GM12864 (cell line): Measurements from ENCODE around the gene AP1M2.

Source experiments
- DNase-seq: peaks from one replicate; pipeline ENCODE4 v3.0.0-alpha.2; 2011; ENCODE audit warnings: low read depth
- H3K4me3 ChIP-seq: 2 replicates; pipeline ENCODE4 v1.5.1; 2011; ENCODE audit warnings: mild to moderate bottlenecking, low read depth, low read length, control low read depth
- TF ChIP-seq, protein P1 (sequence below): IDR thresholded peaks from 2 replicates; pipeline ENCODE4 v1.5.1; 2011; ENCODE audit warnings: low read depth, mild to moderate bottlenecking, moderate library complexity, low read length, control low read depth, inconsistent platforms; ENCODE audit errors: missing control alignments

Gene AP1M2

DNA sequence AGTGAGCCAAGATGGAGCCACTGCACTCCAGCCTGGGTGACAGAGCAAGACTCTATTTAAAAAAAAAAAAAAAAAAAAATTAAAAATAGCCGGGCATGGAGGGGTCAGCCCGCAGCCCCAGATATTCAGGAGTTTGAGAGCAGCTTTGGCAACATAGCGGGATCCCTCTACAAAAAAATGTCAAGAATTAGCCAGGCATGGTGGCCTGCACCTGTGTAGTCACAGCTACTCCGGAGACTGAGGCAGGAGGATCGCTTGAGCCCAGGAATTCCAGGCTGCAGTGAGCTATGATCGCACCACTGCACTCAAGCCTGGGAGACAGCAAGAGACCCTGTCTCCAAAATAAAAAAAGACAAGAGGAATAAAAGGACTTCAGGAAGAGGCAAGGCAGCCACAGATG, 716 bp downstream of the AP1M2 start:
- TF ChIP-seq, protein P1, sequence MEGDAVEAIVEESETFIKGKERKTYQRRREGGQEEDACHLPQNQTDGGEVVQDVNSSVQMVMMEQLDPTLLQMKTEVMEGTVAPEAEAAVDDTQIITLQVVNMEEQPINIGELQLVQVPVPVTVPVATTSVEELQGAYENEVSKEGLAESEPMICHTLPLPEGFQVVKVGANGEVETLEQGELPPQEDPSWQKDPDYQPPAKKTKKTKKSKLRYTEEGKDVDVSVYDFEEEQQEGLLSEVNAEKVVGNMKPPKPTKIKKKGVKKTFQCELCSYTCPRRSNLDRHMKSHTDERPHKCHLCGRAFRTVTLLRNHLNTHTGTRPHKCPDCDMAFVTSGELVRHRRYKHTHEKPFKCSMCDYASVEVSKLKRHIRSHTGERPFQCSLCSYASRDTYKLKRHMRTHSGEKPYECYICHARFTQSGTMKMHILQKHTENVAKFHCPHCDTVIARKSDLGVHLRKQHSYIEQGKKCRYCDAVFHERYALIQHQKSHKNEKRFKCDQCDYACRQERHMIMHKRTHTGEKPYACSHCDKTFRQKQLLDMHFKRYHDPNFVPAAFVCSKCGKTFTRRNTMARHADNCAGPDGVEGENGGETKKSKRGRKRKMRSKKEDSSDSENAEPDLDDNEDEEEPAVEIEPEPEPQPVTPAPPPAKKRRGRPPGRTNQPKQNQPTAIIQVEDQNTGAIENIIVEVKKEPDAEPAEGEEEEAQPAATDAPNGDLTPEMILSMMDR: no peak
- no peak overlapping the region for H3K4me3 ChIP-seq
- no peak for DNase-seq

DNA sequence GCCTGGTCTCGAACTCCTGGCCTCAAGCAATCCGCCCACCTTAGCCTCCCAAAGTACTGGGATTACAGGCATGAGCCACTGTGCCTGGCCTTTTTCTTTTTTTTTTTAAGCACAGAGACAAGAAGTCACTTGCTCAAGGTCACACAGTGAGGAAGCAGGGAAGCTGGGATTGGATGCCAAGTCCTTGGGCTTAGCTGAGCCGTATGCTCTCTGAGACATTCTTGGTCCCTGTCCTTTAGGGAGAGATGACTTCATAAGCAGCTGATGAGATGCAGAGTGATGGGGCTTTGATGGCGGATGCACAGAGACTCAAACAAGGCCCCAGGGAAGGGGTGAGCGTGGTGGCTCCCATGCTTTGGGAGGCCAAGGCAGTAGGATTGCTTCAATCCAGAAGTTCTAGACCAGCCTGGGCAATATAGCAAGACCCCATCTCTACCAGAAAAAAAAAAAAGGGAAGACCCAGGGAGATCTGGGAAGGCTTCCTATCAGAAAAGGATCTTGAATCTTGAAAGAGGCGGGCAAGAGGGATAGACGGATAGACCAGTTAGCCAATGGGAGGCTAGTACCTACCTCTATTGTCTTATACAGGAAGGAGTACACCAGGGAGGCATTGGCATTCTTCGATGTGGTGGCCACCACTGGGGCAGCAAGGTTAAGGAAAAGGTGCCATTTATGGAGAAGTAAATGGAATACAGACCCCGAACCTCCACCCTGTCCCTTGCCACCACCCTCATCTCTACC, 3.9 kb downstream of the AP1M2 start:
- no peak for DNase-seq
- H3K4me3 ChIP-seq: no peak overlapping the region
- TF ChIP-seq, protein P1: no peak

DNA sequence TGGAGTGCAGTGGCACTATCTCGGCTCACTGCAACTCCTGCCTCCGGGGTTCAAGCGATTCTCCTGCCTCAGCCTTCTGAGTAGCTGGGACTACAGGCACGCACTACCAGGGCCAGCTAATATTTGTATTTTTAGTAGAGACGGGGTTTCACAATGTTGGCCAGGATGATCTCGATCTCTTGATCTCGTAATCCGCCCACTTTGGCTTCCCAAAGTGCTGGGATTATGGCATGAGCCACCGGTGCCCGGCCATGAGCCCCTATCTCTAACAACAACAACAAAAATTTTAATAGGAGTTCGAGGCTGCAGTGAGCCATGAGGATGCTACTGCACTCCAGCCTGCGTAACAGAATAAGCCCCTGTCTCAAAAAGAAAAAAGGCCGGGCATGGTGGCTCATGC, 5.0 kb downstream of the AP1M2 start:
- TF ChIP-seq, protein P1: no peak
- H3K4me3 ChIP-seq: no peak overlapping the region
- DNase-seq: no peak

DNA sequence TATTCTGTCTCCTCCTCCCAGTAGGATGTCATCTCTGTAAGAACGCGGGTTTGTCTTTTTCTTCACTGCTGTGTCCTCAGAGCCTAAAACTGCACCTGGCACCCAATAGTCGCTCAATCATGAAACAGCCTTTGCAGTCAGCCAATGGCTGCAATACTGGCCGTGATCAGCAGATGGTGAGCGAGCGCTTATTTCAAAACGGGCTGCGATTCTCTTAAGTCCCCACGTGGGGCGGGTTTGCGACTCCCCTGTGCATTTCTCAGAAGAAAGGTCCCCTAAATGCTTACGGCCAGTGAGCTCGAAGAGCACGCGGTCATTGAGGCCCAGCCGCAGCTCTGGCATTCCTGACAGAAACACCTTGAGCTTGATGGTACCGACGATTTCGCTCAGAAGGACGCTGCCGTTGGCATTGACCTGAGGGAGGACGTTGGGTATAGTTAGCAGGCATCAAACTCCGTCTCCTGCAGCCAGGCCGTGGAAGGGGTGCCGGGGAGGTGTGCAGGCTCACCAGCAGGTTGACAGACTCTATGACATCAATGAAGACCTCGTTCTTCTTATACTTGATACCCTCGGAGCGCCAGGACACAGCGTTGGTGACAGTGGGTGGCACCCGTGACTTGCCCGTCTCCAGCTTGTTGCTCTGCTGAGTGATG, 6.0 kb downstream of the AP1M2 start:
- no peak overlapping the region for H3K4me3 ChIP-seq
- TF ChIP-seq, protein P1: peak; percentile 100
- peak; percentile 85 for DNase-seq

DNA sequence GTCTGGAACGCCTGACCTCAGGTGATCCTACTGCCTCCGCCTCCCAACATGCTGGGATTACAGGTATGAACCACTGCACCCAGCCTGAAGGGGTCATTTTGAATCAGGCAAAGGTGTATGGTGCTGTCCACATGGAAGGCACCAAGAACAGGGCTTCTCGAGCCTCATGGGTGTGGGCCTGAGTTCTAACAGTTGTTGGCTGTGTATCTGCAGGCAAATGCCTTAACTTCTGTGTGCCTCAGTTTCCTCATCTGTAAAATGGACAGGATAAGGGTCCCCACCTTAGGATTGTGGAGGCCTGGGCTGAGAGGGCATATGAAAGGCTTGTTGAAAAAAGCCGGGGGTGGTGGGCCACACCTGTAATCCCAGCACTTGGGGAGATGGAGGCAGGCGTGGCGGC, 9.2 kb downstream of the AP1M2 start:
- no peak for DNase-seq
- TF ChIP-seq, protein P1: no peak
- no peak overlapping the region for H3K4me3 ChIP-seq

DNA sequence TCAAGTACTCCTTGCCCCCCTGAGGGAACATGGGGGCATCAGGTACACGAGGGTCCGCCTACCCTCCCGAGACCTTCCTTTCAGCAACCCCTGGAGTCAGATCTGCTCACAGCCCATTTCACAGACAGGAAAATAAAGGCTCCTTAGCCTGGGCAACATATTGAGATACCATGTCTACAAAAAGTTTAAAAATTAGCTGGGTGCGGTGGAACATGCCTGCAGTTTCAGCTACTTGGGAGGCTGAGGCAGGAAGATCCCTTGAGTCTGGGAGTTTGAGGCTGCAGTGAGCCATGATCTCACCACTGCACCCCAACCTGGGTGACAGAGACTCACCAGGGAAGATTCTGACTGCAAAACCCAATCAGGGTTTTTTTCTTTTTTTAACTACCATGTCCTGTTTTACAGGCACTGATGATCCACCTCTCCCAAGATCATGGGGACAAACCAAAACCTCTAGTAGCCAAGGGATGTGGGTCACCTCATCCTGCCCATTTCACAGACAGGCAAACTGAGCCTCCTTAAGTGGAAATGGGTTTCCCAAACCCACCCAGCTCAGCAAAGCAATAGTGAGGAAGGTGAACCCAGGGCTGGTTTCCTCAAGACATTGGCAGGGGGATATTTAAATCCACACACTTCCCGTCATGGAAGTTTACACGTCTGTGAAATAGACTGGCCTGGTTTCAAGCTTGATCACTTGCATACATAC, 11.9 kb downstream of the AP1M2 start:
- no peak for DNase-seq
- TF ChIP-seq, protein P1: no peak
- H3K4me3 ChIP-seq: no peak overlapping the region
